ENCODE data around the gene GALNT18.

DNA sequence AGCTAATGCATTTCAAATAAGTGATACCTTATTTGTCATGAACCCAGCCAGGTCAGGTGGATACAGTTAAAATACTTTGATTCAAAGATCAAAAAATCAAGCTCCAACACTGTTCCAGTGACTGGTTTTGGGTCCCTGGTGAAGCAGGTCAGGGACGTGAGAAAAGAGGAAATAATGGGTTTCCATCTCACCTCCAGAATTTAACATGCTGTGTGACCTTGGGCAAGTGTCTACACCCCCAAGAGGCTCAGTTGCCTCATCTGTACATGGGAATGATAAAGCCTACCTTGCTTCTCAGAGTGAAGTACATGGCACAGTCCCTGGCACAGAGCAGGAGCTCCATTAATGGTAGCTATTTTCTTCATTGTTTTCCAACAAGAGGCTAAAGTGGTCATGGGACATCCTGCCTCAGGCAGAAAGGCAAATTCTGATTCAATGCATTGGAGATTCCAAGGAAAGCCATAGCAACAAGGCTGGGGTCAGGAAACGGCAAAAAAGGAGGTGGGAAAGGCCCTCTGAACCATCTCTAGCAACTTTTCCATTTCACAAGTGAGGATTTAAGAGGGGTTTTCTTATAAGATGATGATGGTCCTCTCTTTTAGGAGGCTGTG, 377.2 kb downstream of the GALNT18 start:
- TF ChIP-seq, protein P1, sequence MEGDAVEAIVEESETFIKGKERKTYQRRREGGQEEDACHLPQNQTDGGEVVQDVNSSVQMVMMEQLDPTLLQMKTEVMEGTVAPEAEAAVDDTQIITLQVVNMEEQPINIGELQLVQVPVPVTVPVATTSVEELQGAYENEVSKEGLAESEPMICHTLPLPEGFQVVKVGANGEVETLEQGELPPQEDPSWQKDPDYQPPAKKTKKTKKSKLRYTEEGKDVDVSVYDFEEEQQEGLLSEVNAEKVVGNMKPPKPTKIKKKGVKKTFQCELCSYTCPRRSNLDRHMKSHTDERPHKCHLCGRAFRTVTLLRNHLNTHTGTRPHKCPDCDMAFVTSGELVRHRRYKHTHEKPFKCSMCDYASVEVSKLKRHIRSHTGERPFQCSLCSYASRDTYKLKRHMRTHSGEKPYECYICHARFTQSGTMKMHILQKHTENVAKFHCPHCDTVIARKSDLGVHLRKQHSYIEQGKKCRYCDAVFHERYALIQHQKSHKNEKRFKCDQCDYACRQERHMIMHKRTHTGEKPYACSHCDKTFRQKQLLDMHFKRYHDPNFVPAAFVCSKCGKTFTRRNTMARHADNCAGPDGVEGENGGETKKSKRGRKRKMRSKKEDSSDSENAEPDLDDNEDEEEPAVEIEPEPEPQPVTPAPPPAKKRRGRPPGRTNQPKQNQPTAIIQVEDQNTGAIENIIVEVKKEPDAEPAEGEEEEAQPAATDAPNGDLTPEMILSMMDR (IDR thresholded peaks at IDR 0.05) = no peak
- no peak for TF ChIP-seq EP300 (IDR thresholded peaks at IDR 0.05)

All from ovary (tissue), 3 donors.